ENCODE measurements around the gene ATF7.
"Not testable (repeated sequence)": the region's sequence is repeated elsewhere in the genome, so short reads cannot be mapped to it uniquely, and the experiment has no call there.

ATF7 gene

DNA sequence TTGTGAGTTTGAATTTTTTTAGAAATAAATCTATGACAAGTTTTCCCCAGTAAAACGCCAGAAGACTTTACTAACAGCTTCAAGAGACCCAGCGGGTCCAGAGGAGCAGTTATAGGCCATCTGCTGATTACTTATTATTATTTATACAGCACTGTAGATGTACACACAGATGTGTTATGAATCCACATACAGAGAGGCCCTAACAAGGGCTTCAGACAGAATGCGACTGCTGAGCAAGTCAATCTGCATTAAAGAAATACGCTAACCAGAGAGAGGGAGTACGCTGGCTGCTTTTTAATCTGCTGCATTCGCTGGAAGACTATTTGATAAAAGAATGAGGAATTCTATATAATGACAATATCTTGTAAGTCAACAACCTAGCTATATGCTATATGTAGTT is 32.5 kb downstream of the ATF7 start:
- DNase-seq = no peak

DNA sequence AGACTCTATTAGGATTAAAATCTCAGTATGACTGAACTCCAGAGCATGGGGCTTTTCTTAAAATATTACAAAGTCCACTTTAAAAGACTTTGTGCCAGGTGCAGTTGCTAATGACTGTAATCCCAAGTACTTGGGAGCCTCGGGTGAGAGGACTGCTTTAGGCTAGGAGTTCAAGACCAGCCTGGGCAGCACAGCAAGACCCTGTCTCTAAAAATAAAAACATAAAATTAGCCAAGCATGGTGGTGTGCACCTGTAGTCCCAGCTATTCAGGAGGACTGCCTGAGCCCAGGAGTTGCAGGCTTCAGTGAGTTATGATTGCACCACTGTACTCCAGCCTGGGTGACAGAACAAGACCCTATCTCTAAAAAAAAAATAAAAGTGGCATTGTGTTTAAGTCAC is 33.2 kb downstream of the ATF7 start:
- DNase-seq = no peak

DNA sequence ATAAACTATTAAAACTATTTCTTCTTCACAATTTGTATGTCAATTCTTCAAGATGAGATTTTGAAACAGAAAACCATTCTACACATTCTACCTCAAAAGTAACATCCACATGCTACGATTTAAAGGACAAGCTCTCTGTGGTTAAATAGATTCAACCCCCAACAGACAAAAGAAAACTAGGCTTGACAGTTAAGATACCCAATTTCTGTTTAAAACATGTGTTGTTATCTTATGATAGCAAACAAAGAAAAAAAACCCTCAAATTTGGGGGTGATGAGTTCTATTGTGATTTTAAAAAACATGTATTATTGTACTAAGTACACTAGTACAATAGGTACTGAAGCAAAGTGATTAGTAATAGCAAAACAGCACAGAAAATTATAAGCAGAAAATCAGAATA is 33.8 kb downstream of the ATF7 start:
- no peak for DNase-seq

DNA sequence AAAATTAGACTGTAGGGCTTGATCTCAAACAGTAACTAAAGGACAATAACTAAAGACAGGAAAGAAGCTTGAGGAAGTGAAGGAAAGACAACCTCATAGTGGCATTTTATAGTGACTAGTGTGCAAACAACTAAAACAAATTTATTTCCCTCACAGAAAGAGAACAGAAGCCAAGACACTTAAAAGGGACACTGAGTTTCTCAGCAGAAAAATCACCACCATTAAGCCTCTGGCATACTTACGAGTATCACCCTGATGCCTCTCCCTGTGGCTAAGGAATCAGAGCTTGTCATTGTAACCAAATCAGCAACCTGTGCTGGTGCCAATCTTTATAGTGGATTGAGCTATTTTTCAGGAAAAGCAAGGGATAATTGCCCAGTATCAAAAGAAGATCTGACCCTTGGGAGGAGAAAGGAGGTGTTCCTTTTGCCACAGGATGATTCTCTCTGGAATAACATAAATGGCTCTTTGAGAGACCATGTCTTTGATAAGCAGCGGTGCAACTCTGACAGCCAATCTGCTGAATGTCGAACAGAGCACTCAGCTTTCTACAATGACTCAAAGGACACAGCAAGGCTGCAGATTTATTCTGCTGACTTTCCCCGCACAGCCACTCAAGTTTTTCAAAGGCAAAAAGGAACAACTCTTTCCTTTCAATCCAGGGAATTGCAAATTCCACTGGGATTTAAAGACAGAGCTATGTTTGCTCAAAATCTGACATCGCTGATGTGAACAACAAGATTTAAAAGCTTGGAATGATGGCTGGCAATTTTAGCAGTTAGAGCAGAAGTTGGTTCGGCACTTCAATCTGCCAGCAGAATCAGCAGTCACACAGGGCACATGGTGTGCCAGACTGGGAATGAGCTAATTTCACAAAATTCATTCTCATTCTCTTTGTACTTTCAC is 34.6 kb downstream of the ATF7 start:
- DNase-seq = no peak

DNA sequence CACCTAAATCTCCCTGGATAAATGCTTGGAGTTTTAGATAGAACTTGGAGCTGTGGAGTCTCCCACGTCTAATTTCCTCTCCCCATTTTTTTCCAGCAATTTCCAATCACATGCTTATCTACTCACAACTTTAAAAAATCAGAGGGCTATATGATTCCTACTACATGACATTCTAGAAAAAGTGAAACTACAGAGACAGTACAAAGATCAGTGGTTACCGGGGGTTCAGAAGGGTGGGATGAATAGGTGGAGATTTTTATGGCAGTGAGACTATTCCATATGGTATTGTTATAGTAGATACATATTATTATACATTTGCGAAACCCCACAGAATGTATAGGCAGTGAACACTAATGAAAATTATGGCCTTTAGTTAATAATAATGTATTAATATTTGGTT is 35.5 kb downstream of the ATF7 start:
- no peak for DNase-seq

DNA sequence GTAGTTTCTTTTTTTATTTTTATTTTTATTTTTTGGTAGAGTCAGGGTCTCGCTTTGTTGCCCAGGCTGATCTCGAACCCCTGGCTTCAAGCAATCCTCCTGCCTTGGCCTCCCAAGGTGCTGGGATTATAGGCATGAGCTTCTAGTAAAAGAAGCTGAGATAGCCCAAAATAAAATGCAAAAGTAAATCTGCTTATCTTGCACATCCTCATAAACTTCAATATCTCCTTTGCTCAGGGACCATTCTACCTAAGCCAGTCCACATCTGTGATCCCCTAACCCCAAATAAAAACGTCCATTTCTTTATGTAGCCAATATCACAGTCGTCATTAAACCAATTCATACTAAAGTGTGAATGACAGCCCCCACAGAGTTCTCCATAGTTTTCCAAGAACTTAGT is 36.3 kb downstream of the ATF7 start:
- no peak for DNase-seq

DNA sequence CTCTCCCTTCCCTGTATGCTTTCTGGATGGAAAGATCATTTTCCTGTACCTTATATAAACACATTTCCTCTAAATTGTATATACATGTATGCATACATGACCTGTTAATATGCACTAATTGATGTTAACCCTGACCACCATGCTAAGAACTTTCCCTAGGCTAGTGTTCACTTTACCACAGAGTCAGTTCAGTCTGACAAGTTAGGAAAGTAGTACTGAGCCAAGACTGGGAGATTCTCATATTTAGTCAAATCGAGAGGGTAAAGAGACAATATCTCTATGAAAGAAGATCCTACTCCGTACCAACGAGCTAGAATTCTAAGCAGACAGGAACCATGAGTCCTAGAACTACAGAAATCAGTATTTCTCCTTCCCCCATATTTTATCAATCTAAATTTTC is 36.8 kb downstream of the ATF7 start:
- no peak for DNase-seq

DNA sequence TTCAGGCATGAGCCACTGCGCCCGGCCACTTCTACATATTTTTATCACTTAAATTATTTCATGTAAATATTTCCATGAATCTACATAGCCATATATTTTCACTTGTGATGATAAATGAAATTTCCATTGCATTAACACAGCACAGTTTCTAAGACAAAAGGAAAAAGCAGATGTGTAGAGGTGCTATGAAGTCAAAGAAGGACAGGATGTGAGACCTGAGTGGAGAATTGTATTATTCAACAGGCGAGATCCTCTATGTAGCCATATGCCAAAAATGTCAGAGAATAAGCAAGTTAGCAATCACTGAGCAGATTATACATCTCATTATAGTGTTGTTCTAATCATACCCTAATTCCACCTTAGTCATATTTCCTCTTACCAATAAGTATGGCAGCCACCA is 38.1 kb downstream of the ATF7 start:
- DNase-seq = no peak

DNA sequence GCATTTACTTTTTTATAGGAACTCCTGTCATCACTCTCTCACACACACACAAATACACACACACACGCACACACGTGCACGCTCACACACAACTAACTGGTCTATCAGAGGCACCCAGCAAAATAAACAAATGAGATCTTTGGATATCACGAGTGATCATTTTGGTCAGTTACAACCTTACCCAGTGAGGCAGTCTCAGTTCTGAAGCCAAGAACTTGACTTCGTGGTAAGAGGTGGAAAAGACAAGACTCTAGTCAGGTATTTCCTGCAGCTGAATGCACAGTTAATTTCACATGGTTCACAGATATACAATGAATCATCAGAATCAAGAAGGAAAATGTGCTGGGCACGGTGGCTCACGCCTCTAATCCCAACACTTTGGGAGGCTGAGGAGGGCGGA is 39.4 kb downstream of the ATF7 start:
- no peak for DNase-seq

DNA sequence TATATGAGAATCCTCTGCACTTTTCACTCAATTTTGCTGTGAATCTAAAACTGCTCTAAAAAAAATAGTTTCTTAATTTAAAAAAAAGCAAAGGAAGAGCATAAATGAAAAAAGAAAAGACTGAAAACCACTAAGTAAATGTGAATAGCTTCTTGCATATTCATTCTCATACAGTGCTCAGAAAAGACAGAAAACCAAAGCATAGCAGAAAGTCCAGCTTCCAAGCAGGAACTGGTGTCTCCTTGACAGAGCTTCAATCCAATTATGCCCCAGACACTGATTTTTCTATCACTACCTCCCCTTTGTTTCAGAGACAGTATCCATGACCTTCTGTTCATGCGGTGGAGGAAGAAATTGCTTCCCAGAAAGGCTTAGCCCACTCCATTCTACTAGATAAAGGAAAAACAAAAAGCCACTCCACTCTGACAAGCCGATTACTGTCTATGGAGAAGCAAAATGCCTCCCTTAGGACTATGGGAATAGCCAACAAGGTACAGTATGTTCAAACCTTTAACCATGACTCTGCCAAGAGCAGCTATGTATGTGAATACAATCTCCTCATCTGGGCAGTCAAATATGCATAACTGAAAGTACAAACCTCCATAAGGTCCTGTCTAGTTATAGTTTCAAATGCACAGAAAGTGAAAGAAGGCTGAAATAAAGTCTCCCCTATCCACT is 40.6 kb downstream of the ATF7 start:
- DNase-seq = no peak

DNA sequence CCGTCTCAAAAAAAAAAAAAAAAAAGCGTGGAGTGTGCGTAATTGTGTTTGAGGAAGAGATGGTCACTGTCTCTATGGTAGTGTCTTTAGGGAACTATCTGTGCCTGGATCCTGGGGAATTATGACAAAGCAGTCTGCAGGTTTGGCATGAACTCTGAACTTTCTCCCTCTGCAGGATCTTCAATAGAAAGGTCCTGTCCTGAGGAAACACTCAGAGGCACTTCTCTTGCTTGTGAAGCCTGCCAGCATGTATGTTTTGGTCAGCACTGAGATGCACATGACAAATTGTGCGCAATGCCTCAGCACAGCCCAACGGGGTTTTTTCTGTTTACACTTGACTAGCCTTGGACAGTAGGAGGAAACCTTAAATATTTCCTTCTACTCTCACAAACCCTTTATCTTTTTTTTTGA is 46.6 kb downstream of the ATF7 start:
- DNase-seq = no peak

DNA sequence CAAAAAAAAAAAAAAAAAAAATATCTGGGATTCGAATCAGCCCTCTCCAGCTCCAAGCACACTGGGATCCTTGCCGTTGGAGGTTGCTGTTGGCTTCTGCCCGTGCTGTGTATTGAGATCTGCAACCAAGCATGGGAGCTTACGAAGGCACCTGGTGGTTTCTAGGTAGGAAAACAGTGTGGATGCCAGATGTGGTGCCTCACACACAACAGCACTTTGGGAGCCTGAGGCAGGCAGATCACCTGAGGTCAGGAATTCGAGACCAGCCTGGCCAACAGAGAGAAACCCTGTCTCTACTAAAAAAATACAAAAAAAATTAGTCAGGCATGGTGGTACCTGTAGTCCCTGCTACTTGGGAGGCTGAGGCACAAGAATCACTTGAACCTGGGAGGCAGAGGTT is 47.4 kb downstream of the ATF7 start:
- DNase-seq = no peak

DNA sequence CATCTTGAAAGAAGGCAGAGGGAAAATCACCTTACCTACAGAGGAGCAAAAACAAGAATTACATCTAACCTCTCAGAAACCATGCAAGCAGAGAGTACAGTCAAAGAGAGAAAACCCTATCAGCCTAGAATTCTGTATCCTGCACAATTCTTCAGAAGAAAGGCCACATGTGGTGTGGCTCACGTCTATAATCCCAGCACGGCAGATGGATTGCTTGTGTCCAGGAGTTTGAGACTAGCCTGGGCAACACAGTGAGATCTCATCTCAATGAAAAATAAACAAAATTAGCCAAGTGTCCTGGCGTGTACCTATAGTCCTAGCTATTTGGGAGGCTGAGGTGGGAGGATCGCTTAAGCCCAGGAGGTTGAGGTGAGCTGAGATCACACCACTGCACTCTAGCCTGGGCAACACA is 48.2 kb downstream of the ATF7 start:
- no peak for DNase-seq

DNA sequence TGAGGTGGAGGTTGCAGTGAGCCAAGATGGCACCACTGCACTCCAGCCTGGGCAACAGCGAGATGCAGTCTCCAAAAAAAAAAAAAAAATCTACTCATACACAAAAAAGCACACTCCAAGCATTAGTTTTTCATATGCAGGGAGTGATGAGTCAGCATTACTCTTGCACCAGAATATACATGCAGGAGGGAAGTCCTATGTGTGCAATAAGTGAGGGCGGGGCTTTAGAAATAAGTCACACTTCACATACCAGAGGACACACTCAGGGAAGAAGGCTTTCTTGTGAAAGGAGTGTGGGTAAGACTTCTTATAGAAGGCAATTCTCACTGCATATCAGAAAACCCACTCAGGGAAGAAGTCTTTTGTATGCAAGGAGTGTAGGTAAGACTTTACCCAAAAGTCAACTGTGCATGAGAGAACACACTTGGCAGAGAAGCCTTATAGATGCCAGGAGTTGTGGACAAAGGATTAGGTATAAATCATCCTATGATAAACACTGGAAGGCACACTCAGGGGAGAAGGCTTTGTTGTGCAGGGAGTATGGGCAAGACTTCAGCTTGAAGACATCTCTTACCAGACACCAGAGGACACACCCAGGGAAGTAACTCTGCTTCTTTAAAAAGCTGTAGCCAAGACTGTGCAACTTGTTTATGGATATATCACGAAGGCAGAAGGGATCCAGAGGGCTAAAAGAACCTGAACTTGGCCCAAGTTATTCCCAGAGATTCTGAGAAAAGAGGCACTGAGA is 50.5 kb downstream of the ATF7 start:
- no peak for DNase-seq

DNA sequence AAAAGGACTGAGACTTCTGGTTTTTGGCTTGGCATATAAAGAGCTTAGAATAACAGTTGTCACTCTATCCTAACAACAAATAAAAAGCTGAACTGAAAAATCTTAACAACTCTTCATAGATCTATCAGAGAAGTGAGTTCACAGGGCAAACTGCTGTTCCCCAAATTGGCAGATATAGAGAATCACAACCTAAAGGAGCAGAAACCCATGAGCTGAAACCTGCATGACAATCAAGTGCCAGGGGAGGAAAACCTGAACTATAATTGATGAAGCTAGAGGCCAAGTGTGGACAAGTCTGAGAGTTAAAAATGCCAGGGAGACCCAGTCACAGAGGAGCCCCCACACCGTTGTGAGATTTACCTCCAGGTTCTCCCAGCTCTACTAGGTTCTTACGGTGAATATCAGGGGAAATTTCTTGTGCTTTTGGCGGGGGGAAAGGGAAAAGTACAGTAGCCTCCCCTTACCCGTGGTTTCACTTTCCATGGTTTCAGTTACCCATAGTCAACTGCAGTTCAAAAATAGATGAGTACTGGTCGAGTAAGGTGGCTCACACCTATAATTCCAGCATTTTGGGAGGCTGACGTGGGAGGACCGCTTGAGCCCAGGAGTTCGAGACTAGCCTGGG is 53.9 kb downstream of the ATF7 start:
- no peak for DNase-seq

DNA sequence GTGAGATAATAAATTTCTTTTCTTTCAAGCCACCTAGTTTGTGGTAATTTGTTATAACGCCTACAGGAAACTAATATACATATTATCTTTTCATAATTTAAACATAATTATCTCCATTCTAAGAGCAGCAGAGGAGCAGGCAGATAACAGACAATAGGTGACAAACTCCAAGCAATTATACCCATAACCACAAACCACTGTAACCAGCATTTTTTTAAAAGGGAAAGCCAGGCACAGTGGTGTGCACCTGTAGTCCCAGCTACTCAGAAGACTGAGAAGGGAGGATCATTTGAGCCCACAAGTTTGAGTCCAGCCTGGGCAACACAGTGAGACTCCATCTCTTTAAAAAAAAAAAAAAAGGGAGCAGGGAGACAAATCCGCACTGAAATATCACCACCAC is 54.9 kb downstream of the ATF7 start:
- DNase-seq = no peak

DNA sequence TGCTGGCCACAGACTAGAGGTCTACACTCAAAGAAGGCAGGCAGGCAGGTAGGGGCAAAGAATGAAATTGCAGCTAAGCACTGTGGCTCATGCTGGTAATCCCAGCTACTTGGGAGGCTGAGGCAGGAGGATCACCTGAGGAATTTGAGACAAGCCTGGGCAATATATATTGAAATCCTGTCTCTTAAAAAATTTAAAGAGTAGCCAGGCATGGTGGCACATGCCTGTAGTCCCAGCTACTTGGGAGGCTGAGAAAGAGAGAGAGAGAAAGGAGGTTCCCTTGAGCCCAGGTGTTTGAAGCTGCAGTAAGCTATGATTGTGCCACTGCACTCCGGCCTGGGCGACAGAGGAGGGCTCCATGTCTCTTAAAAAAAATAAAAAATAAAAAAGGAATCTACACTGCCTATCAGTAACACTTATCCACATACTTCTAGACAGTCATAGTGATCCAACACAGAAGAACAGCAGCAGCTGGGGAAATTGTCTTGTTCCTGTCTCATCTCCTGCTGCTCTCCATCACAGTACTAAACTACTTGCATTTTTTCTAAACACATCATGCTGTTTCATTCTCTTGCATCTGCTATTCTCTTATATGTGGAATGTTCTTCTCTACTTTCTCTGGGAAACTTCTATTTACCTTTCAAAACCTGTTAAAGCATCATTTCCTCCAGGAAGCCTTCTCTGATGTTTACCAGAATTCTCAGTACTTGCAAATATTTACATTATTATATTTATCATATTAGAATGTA is 57.2 kb downstream of the ATF7 start:
- DNase-seq = no peak

DNA sequence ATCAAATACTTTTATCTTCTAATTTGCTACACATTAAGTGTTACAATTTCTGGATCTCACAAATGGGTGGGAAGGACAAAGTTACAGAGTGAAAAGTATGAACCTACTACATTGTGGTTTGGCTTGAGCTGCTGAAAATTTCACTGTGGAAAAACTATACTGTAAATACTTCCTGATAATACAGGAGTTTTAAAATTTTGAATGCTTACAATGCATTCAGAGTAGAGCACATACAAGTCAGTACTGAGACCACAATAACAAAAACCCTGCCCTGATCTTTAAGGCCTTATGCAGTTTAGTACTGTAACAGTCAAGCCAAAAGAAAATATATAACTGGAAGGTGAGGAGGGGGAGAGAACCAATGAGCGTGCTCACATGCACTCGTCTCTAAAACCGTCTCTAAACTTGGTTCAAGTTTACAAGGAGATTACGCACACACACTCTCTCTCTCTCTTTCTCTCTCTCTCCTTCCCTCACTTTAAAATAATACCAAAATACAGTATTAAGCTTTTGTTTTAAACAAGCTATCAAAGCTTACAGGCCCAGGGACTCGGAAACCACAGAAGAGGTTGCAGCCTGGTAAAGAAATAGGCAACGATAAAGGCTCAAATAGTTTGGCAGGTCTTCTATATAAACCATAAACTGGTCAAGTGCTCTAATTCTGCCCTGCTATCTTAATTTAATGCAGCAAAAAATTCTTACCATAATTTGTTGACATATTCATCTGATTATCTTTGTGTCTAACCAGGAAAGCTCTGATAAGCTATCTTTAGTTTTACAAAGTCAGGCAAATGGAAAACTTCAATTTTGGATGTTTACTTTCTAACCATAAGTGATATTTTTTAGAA is 58.0 kb downstream of the ATF7 start:
- DNase-seq = no peak

DNA sequence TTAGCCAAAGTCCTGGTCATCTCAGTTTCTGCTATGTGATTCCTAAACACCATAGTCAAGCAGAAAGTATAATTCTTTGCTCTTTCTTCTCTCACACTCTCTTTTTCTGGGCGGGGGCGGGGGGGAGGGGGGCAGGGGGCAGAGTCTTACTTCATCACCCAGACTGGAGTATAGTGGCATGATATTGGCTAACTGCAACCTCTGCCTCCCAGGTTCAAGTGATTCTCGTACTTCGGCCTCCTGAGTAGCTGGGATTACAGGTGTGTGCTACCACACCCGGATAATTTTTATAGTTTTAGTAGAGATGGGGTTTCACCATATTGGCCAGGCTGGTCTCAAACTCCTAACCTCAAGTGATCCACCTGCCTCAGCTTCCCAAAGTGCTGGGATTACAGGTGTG is 60.8 kb downstream of the ATF7 start:
- not testable (repeated sequence) for DNase-seq

DNA sequence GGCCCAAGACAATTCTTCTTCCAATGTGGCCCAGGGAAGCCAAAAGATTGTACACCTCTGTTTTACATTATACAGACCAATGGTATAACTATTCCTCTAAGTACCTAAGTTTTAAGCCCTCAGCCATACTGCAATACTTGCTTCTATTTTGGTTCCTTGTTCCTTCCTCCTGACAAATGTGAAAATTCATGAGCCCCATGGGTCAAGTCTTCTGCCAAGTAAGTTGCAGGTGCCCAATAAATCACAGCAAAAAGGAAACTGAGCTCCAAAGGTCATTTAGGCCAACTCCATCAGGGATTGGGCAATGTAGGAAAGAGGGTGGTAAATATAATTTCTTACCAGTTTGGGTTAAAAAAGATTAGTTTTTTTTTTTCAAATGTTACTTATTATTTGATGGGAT is 61.2 kb downstream of the ATF7 start:
- DNase-seq = no peak

DNA sequence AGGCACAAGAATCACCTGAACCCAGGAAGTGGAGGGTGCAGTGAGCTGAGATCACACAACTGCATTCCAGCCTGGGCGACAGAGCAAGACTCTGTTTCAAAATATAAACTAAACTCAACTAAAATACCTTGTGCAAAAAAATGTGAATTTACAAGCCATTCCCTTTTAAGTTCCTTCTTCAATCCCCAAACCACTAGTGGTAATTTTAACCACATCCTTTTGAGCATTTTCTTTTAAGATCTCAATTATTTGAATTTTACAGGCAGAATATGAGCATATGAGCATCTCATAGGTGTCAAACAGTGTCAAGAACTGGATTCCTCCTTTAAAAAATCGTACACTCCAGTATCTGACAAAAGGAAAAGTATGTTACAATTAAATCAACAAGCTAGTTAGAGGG is 61.9 kb downstream of the ATF7 start:
- DNase-seq = no peak
